Panc1 (cell line): ENCODE results near the gene HABP4.

Experiments used
- POLR2AphosphoS5 ChIP-seq: IDR thresholded peaks from 2 replicates; pipeline ENCODE4 v1.6.1; 2012; ENCODE audit warnings: mild to moderate bottlenecking, low read depth, low read length, moderate library complexity
- SIN3A ChIP-seq: IDR thresholded peaks from 2 replicates; pipeline ENCODE4 v1.6.1; 2012; ENCODE audit warnings: low read depth, mild to moderate bottlenecking, low read length, moderate library complexity, borderline replicate concordance; ENCODE audit not compliant: insufficient read depth
- TCF7L2 ChIP-seq: IDR thresholded peaks from 2 replicates; pipeline ENCODE4 v1.6.1; 2011; ENCODE audit warnings: mild to moderate bottlenecking, low read depth, low read length, inconsistent platforms
- TF ChIP-seq, protein P1 (sequence below): fragments of 450-650 bp; IDR thresholded peaks from 2 replicates; pipeline ENCODE4 v1.5.1; 2017; ENCODE audit warnings: mild to moderate bottlenecking

GRCh38 chr9:96476591-96476990 lies 26.6 kb downstream of the HABP4 start:
- TF ChIP-seq, protein P1, sequence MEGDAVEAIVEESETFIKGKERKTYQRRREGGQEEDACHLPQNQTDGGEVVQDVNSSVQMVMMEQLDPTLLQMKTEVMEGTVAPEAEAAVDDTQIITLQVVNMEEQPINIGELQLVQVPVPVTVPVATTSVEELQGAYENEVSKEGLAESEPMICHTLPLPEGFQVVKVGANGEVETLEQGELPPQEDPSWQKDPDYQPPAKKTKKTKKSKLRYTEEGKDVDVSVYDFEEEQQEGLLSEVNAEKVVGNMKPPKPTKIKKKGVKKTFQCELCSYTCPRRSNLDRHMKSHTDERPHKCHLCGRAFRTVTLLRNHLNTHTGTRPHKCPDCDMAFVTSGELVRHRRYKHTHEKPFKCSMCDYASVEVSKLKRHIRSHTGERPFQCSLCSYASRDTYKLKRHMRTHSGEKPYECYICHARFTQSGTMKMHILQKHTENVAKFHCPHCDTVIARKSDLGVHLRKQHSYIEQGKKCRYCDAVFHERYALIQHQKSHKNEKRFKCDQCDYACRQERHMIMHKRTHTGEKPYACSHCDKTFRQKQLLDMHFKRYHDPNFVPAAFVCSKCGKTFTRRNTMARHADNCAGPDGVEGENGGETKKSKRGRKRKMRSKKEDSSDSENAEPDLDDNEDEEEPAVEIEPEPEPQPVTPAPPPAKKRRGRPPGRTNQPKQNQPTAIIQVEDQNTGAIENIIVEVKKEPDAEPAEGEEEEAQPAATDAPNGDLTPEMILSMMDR = no peak
- no peak for TF ChIP-seq SIN3A
- no peak for TF ChIP-seq POLR2AphosphoS5
- TF ChIP-seq TCF7L2 = no peak
